Lung (tissue), 12 donors: ENCODE results near the gene AP5S1. TPM values are rescaled to one million over a fixed set of nuclear protein-coding genes. Genes with fewer than 3 reads are reported as not detected.

Source experiments
- ATAC-seq: fragments of 200-7000 bp; cut with Tn5 transposase; one replicate; pipeline ENCODE4 v1.9.1; 2020; ENCODE audit warnings: moderate number of reproducible peaks; ENCODE audit not compliant: insufficient read depth, low FRiP score
- DNase-seq, 3 donors: peaks; one replicate each; pipeline ENCODE4 v3.0.0-alpha.2; 2013 to 2017
- H3K27ac ChIP-seq, 2 donors: one replicate each; pipeline ENCODE4 v1.5.1; 2013; ENCODE audit warnings: mild to moderate bottlenecking in 2 of 2, moderate library complexity in 2 of 2, control low read depth in 1 of 2, inconsistent platforms in 1 of 2, low read depth in 1 of 2, low read length in 1 of 2
- H3K27me3 ChIP-seq, 3 donors: one replicate each; pipeline ENCODE4 v1.5.1; 2013; ENCODE audit warnings: low read length in 2 of 3; ENCODE audit not compliant: control insufficient read depth in 3 of 3, insufficient read depth in 3 of 3
- H3K36me3 ChIP-seq, 4 donors: one replicate each; pipeline ENCODE4 v1.5.1; 2013; ENCODE audit warnings: low read length in 4 of 4, mild to moderate bottlenecking in 1 of 4, moderate library complexity in 1 of 4; ENCODE audit not compliant: control insufficient read depth in 4 of 4, insufficient read depth in 4 of 4
- H3K4me1 ChIP-seq, 5 donors: one replicate each; pipeline ENCODE4 v1.5.1; 2013; ENCODE audit warnings: low read length in 5 of 5, mild to moderate bottlenecking in 2 of 5, moderate library complexity in 1 of 5; ENCODE audit not compliant: control insufficient read depth in 5 of 5, insufficient read depth in 5 of 5
- H3K4me3 ChIP-seq: one replicate; pipeline ENCODE4 v1.5.1; 2013; ENCODE audit warnings: mild to moderate bottlenecking, control low read depth, moderate library complexity
- H3K9ac ChIP-seq, 2 donors: one replicate each; pipeline ENCODE4 v1.5.1; 2013; ENCODE audit warnings: low read length in 2 of 2, control low read depth in 1 of 2; ENCODE audit not compliant: insufficient read depth in 1 of 2
- H3K9me3 ChIP-seq, 4 donors: one replicate each; pipeline ENCODE4 v1.5.1; 2013; ENCODE audit warnings: low read length in 3 of 4, mild to moderate bottlenecking in 1 of 4, moderate library complexity in 1 of 4; ENCODE audit not compliant: control insufficient read depth in 4 of 4, insufficient read depth in 3 of 4
- CTCF ChIP-seq: IDR thresholded peaks from 2 replicates; pipeline ENCODE4 v1.5.1; 2012; ENCODE audit warnings: mild to moderate bottlenecking; ENCODE audit errors: control extremely low read depth, extremely low read depth
- WGBS, 2 donors: extraction: QIAGEN DNeasy Blood & Tissue Kit; methylation state at CpG; one replicate each; pipeline ENCODE4 v1.1.7; 2013; 5-methylcytosine and 5-hydroxymethylcytosine counted together
- polyA plus RNA-seq, 2 donors: library from polyadenylated mRNA; stranded (reverse); fragments of 200-250 nt; gene quantifications; one replicate each; pipeline ENCODE4 v1.2.1, GENCODE V29; 2013
- total RNA-seq, 2 donors: library from RNA; depleted of rRNA in 1 of 2; stranded (reverse); fragments of >200 nt in 1 of 2; gene quantifications; one replicate each; pipeline ENCODE4 v1.2.1, GENCODE V29; 2014 to 2021
- donor health status: control.
- donor health status: control.
- donor health status: Bipolar disorder and iron deficiency.
- donor health status: healthy.
- donor health status: DM: yes; HTN: yes; CAD: no.

AP5S1 gene
- total and polyA plus RNA-seq, 4 donors = 8.1 to 20.7 (median 11.9) TPM

GRCh38 chr20:3777381-3777715 is 43.0 kb upstream of the AP5S1 start:
- ATAC-seq (peak; percentile 9), DNase-seq (no peak)
- Histone ChIP-seq H3K36me3 (no peaks in the 10 kb centered on the region), H3K9me3 (no peaks in the 10 kb centered on the region), H3K4me1 (peaks cover 0 to 25% (median 8%) of the 10 kb centered on the region in 5 donors), H3K27me3 (peaks cover 0 to 26% (median 24%) of the 10 kb centered on the region in 3 donors), H3K9ac (no peak overlapping the region), H3K27ac (no peak overlapping the region), H3K4me3 (peak overlapping the region; percentile 15)
- 11 to 13% methylated on average over 16 of the region's 16 CpGs for WGBS, 2 donors
- no peak for TF ChIP-seq CTCF

DNA sequence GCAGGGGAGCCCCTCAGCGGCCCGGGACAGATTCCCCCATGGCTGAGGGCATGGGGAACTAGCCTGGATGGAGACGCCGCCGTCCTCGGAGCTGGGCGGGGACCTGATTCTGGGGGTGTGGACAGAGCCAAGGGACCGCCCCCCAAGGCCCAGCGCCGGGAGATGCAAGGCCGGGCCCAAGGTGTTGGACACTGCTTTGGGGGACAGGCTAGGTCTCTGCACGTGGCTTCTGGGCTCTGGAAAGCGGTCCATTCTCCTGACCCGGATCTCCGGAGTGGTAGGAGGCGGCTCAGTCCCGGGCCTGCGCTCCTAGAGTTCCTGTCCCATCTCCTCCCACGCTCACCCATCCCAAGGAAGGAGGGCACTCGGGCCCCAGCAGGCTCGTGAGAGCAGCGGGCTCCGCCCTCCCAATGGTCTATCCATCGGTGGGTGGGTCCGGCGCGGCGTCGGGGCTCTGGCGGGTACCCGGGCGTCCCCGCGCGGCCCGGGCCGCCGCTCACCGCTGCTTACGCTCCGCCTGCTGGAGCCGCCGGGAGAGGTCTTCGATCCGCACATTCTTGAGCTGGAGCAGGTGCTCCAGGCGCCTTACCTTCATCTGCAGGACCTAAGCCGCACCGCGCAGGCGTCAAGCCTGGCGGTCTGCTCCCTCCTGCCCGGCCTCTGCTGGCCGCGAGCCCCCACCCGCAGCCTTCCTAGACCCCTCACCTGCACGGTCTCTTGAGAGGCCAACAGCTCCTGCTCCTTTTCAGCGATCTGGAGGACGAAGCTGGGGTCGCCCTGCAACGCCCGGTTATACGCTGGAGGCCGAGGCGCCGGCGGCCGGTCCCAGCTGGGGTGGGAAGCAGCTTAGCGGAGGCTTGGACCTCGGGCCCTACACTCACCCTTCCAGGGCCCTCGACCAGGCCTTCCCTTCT is 42.4 kb upstream of the AP5S1 start:
- 2 to 4% methylated on average over 67 to 70 of the region's 70 CpGs for WGBS, 2 donors
- H3K27me3 ChIP-seq = peaks cover 0 to 26% (median 24%) of the 10 kb centered on the region in 3 donors
- H3K27ac ChIP-seq = no peak overlapping the region
- DNase-seq (peak in 1 of 3 donors; percentile 47), ATAC-seq (peak; percentile 78)
- H3K36me3 ChIP-seq = no peaks in the 10 kb centered on the region
- peak overlapping the region; percentile 15 for H3K4me3 ChIP-seq
- peaks cover 0 to 25% (median 8%) of the 10 kb centered on the region in 5 donors for H3K4me1 ChIP-seq
- H3K9ac ChIP-seq = no peak overlapping the region
- H3K9me3 ChIP-seq = no peaks in the 10 kb centered on the region
- no peak for TF ChIP-seq CTCF

DNA sequence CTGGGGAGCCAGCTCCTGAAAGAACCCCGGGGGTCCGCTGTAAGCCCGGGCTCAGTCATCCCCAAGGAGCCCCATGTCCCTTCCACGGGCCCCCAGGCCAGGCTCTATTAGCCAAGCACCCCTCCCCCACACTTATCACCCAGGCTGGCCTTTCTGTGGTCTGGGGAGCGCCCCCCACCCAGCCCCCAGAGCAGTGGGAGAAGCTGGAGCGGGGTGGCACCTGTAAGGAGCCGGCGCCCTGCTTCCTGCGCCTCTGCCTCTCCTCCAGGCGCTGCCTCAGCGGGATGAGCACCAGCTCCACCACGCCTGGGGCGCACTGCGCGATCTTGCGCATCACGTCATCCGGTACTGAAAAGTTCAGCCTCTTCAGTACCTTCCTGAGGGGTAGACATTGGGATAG is 41.4 kb upstream of the AP5S1 start:
- H3K4me3 ChIP-seq = no peak overlapping the region
- 47 to 53% methylated on average over 15 to 18 of the region's 18 CpGs for WGBS, 2 donors
- DNase-seq = peak in 1 of 3 donors; percentile 11
- peaks cover 0 to 2% (median 0%) of the 10 kb centered on the region in 4 donors for H3K36me3 ChIP-seq
- TF ChIP-seq CTCF = no peak
- no peak for ATAC-seq
- H3K27ac ChIP-seq = no peak overlapping the region
- H3K9me3 ChIP-seq = no peaks in the 10 kb centered on the region
- H3K27me3 ChIP-seq = peaks cover 0 to 26% (median 24%) of the 10 kb centered on the region in 3 donors
- H3K4me1 ChIP-seq = peaks cover 1 to 33% (median 12%) of the 10 kb centered on the region in 5 donors
- H3K9ac ChIP-seq = no peak overlapping the region
